ENCODE measurements around the gene CTDSP2.

GRCh38 chr12:57781244-57781643, 65.3 kb downstream of the CTDSP2 start:
- no peak for TF ChIP-seq CTCF (IDR thresholded peaks at IDR 0.05)
- no peak for TF ChIP-seq POLR2A (IDR thresholded peaks at IDR 0.05)
